Muscle layer of duodenum (tissue), 2 donors: ENCODE measurements around the gene ADCY7.
"Not testable (repeated sequence)": the region's sequence is repeated elsewhere in the genome, so short reads cannot be mapped to it uniquely, and the experiment has no call there.

Source experiments
- H3K27ac ChIP-seq: one replicate; pipeline ENCODE4 v1.7.0; 2013; ENCODE audit warnings: mild to moderate bottlenecking, low read length
- H3K27me3 ChIP-seq: one replicate; pipeline ENCODE4 v1.7.0; 2013; ENCODE audit warnings: low read depth, mild to moderate bottlenecking, control low read depth, low read length
- H3K36me3 ChIP-seq, 2 donors: one replicate each; pipeline ENCODE4 v1.7.0; 2013; ENCODE audit warnings: low read length in 2 of 2, control low read depth in 1 of 2, mild to moderate bottlenecking in 1 of 2; ENCODE audit not compliant: insufficient read depth in 2 of 2, control insufficient read depth in 1 of 2
- H3K4me1 ChIP-seq, 2 donors: one replicate each; pipeline ENCODE4 v1.7.0; 2013; ENCODE audit warnings: low read length in 2 of 2, mild to moderate bottlenecking in 2 of 2, control low read depth in 1 of 2, moderate library complexity in 1 of 2; ENCODE audit not compliant: insufficient read depth in 2 of 2, control insufficient read depth in 1 of 2
- H3K4me3 ChIP-seq, 2 donors: one replicate each; pipeline ENCODE4 v1.7.0; 2013; ENCODE audit warnings: low read length in 2 of 2, low read depth in 1 of 2, mild to moderate bottlenecking in 1 of 2
- H3K9me3 ChIP-seq, 2 donors: one replicate each; pipeline ENCODE4 v1.7.0; 2013; ENCODE audit warnings: low read length in 2 of 2, control low read depth in 1 of 2, mild to moderate bottlenecking in 1 of 2; ENCODE audit not compliant: control insufficient read depth in 1 of 2
- donor health status: healthy.

The ADCY7 gene

DNA sequence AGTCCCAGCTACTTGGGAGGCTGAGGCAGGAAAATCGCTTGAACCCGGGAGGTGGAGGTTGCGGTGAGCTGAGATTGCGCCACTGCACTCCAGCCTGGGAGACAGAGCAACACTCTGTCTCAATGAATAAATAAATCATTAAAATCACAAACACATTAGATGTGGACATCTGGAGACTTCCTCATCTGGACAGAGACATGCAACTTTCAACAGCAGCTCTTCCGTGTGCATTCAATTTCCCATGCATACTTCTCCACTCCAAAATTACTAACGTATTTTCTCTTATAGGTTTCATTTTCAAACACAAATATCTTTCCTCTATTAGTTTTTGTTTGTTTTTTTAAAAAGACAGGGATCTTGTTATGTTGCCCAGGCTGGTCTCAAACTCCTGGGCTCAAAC, 23.3 kb upstream of the ADCY7 start:
- H3K27me3 ChIP-seq, H3K36me3 ChIP-seq, H3K4me1 ChIP-seq, H3K27ac ChIP-seq, H3K4me3 ChIP-seq, H3K9me3 ChIP-seq: not testable (repeated sequence)

DNA sequence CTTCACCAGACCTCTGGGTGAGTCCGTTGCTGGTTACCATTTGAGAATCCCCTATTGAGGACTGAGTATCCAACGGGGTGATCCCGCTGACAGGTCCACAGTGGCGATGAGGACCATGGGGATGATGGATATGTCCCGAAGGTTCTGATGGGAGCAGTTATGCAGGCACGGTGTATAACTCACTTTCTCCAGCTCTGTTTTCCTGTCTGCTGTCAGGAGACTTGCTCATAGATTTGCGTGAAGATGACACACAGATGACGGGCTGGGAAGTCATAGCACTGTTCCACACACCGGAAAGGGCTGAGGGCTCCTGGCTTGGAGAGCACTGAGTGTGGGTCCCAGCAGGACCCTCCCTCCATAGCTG, 22.2 kb upstream of the ADCY7 start:
- Histone ChIP-seq H3K4me1 (peaks cover 6% of the 10 kb centered on the region in 2 donors), H3K9me3 (no peaks in the 10 kb centered on the region), H3K27me3 (no peaks in the 10 kb centered on the region), H3K27ac (no peak overlapping the region), H3K36me3 (no peaks in the 10 kb centered on the region), H3K4me3 (no peak overlapping the region)

DNA sequence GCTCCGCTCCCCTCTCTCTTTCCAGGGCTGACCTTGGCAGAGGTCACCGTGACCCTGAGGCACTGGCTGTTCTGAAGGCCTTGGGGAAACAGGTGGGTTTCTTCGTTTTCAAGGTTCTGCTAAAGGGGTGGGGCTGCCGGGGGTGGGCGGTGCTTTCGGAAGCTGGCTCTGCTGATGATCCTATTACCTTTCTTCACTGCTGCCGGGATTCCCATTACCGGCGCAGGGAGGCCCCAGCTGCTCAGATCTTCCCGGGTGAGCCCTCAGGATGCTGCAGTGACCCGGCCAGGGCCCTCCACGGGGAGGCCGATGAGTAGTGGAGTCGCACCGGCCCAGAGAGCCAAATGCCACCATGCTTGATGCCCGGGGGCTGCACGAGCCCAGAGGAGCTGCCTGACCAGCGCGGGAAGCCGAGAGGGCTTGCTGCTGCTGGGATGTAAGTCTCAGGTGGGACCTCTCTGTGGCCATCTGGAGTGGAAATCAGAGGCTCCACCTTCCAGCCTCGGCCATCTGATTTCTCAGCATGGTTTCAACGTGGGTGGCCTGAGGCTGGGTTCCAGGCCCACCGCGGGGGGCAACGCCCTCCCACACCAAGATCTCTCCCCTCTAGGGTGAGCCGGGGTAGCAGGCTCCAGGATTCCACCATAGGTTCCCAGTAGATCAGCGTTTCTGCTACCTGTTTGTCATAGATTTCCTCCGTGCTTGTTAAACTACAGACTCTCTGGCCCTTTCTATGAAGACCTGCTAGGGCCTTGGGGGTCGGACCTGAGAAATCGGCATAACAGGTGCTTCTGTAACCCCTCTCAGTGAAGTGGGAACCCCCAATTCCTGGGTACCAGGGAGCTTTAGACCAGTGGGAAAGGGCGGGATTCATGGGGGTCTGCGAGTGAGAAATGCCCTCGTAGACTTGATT, 21.6 kb upstream of the ADCY7 start:
- peaks cover 6% of the 10 kb centered on the region in 2 donors for H3K4me1 ChIP-seq
- H3K9me3 ChIP-seq: no peaks in the 10 kb centered on the region
- peak overlapping the region; percentile 64 to 65 for H3K4me3 ChIP-seq
- no peaks in the 10 kb centered on the region for H3K27me3 ChIP-seq
- H3K36me3 ChIP-seq: no peaks in the 10 kb centered on the region
- peak overlapping the region; percentile 16 for H3K27ac ChIP-seq

DNA sequence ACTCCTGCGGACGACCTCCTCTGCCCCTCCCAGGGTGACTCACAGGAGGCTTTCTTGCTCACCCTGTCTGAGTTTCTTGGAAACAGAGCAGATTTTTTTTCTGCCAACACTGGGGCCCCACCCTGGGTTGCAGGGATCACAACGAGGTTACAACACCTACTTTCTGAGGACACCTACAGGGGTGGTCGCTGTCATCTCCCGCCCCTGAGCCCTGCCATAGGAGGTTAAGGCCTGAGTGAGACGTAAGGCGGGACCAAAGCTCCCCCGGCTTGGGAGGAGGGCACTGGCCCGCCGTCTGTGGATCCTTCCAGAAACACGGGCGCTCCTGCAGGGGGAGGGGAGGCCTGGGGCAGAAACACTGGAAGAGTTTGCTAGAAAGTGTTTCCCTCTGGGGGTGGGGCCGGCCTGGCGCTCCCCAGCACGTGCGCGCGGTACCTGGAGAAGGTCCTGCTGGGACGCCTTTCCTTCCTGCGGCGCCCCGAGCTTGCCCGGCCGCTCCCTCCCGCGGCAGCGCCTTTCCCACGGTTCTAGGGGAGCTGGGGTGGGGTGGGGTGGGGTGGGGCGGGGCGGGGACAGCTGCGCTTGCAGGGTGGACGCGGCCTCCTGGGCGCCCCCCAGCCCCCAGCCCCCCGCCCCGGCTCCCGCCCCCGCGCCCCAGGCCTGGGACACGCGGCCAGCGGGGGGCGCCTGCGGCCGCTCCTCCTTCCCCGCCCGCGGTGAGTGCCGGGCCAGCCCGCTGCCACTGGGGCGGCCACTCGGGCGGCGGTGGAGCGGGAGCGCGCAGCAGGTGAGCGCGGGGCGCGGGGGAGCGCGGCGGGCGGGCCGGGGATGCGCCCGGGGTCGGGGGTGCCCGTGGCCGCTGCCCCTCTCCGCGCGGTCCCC, 20.7 kb upstream of the ADCY7 start:
- no peaks in the 10 kb centered on the region for H3K27me3 ChIP-seq
- H3K36me3 ChIP-seq: no peaks in the 10 kb centered on the region
- peaks cover 6% of the 10 kb centered on the region in 2 donors for H3K4me1 ChIP-seq
- no peaks in the 10 kb centered on the region for H3K9me3 ChIP-seq
- peak overlapping the region; percentile 16 for H3K27ac ChIP-seq
- peak overlapping the region; percentile 64 to 79 for H3K4me3 ChIP-seq

DNA sequence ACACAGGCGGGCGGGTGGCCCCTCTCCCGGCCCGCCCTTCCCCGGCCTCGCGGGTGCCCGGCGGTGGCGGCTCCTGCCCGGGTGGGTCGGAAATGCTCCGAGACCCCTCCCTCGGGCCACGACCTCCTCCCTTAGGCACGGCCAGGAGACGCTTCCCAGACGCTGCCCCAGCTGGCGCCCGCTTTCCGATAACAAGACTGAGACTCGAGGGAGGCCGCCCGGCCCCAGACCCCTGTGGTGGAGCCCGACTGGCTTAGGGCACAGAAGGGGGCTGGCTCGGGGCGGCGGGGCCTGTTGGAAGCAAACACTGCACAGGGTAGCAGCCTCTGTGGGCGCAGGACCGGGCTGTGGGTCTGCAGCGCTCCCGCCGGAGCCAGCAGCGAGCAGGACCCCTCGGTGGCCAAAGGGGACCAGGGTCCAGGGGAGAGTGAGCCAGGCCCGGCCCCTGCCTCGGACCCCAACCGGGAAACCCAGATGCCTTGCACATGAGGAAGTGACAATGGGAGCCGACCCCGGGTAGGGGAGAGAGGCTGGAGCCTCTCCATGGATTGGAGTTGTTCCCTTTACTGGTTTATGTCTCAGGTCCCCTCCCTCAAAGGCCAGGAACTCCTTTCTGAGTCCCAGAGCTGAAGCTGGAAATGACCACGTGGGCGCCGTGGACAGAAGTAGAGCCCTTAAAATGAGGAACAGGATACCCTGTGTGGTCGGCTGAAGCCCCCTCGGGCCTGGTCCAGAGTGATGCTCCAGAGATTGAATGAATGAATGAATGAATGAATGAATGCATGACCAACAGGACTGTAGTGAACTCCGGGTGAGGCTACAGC, 19.8 kb upstream of the ADCY7 start:
- H3K4me1 ChIP-seq: peaks cover 6% of the 10 kb centered on the region in 2 donors
- no peak overlapping the region for H3K27ac ChIP-seq
- H3K36me3 ChIP-seq: no peaks in the 10 kb centered on the region
- H3K9me3 ChIP-seq: no peaks in the 10 kb centered on the region
- H3K27me3 ChIP-seq: no peaks in the 10 kb centered on the region
- H3K4me3 ChIP-seq: peak overlapping the region; percentile 44 to 79

GRCh38 chr16:50247123-50247905, 19.0 kb upstream of the ADCY7 start:
- H3K36me3 ChIP-seq: no peaks in the 10 kb centered on the region
- H3K9me3 ChIP-seq: no peaks in the 10 kb centered on the region
- H3K4me3 ChIP-seq: no peak overlapping the region
- peaks cover 6% of the 10 kb centered on the region in 2 donors for H3K4me1 ChIP-seq
- no peaks in the 10 kb centered on the region for H3K27me3 ChIP-seq
- H3K27ac ChIP-seq: no peak overlapping the region

- H3K4me3 ChIP-seq: no peak overlapping the region
- H3K36me3 ChIP-seq: no peaks in the 10 kb centered on the region
- peaks cover 6% of the 10 kb centered on the region in 2 donors for H3K4me1 ChIP-seq
- no peaks in the 10 kb centered on the region for H3K27me3 ChIP-seq
- H3K27ac ChIP-seq: no peak overlapping the region
- no peaks in the 10 kb centered on the region for H3K9me3 ChIP-seq
Observed at GRCh38 chr16:50247906-50248608, 18.3 kb upstream of the ADCY7 start.

DNA sequence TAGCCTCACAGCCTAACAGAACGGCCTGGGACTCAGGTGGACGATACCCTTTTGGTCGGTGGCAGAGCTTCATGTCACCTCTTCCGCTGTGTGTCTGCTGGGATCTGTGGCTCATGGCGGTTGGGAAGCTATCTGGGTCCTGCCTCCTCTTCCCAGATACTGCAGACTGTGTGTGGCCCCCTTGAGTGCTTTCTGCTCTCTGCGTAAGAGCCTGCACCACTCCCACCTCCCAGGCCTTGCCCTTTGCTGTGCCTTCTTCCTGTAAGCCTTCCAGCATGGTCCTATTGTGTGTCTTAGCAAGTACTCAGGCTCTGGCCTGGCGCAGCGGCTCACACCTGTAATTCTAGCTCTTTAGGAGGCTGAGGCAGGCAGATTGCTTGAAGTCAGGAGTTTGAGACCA, 17.5 kb upstream of the ADCY7 start:
- no peaks in the 10 kb centered on the region for H3K36me3 ChIP-seq
- no peaks in the 10 kb centered on the region for H3K9me3 ChIP-seq
- peaks cover 6% of the 10 kb centered on the region in 2 donors for H3K4me1 ChIP-seq
- H3K27ac ChIP-seq: no peak overlapping the region
- no peaks in the 10 kb centered on the region for H3K27me3 ChIP-seq
- no peak overlapping the region for H3K4me3 ChIP-seq

DNA sequence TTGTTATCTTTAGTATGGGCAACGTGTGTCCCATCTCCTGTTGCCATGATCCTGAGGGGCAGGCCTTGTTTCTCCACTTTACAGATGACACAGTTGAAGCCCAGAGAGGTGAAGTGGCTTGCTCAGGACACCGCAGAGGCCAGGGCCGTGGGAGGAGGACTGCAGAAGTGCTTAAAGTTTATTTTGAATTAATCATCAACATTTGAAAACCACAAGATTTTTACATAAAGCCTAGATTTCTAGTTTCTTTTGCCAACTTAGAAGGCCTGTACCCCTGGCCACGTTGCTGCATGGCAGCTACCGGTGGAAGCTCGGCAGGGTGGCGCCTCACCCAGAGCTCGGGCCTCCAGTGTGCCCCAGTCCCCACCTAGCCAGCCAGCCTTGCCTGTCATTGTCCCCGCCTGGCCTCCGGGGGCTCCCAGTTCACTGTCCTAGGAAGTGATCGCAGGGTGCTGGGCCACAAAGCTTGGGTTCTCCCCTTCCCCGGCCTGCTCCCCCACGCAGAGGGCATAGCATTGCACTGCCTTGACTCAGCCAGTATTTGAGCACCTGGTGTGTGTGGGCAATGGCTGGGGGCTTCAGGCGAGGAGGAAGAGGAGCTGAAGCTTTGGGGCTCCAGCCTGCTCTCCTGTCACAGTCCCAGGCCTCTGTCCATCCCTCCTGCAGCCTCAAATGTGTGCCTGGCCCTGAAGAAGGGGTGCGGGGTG, 14.8 kb upstream of the ADCY7 start:
- H3K36me3 ChIP-seq: no peaks in the 10 kb centered on the region
- no peaks in the 10 kb centered on the region for H3K4me1 ChIP-seq
- H3K4me3 ChIP-seq: no peak overlapping the region
- no peaks in the 10 kb centered on the region for H3K27me3 ChIP-seq
- H3K9me3 ChIP-seq: no peaks in the 10 kb centered on the region
- no peak overlapping the region for H3K27ac ChIP-seq
